Cerebellar cortex (tissue), 1 donor: ENCODE results near the gene HOXC9.

Experiments
- DNase-seq: peaks from one replicate; pipeline ENCODE4 v3.0.0-alpha.2; 2015; ENCODE audit warnings: low spot score

Gene HOXC9

GRCh38 chr12:54000116-54001114, at the start of gene HOXC9:
Gene HOXC9 (plus strand): TSS chr12:54000161. CDS start chr12:54000189, 28 bp downstream.
- DNase-seq = no peak

GRCh38 chr12:53950437-53950773, 49.6 kb upstream of the HOXC9 start:
- DNase-seq = peak; percentile 42

- DNase-seq = no peak
These were observed 49.0 kb upstream of the HOXC9 start for GRCh38 chr12:53950789-53951576.

GRCh38 chr12:53951577-53952334, 48.2 kb upstream of the HOXC9 start:
- no peak for DNase-seq

GRCh38 chr12:53952335-53952694, 47.6 kb upstream of the HOXC9 start:
- DNase-seq = no peak

- no peak for DNase-seq
These were observed 46.9 kb upstream of the HOXC9 start for GRCh38 chr12:53952871-53953734.

- DNase-seq = no peak
These were observed 45.9 kb upstream of the HOXC9 start for GRCh38 chr12:53953831-53954693.

- no peak for DNase-seq
These were observed 45.3 kb upstream of the HOXC9 start, which contains the start of gene HOXC12 for GRCh38 chr12:53954694-53955035. Gene HOXC12 (plus strand): TSS chr12:53954903. CDS start chr12:53954930, 27 bp downstream.

- DNase-seq = no peak
These were observed 44.8 kb upstream of the HOXC9 start for GRCh38 chr12:53955036-53955775.

GRCh38 chr12:53955776-53956250, 44.1 kb upstream of the HOXC9 start:
- no peak for DNase-seq

GRCh38 chr12:53956251-53956887, 43.6 kb upstream of the HOXC9 start:
- DNase-seq = no peak

GRCh38 chr12:53956914-53957536, 42.9 kb upstream of the HOXC9 start:
- no peak for DNase-seq

- no peak for DNase-seq
These were observed 41.8 kb upstream of the HOXC9 start for GRCh38 chr12:53958128-53958527.

GRCh38 chr12:53959314-53959713, 40.6 kb upstream of the HOXC9 start:
- DNase-seq = no peak

GRCh38 chr12:53960187-53961024, 39.6 kb upstream of the HOXC9 start:
- DNase-seq = no peak

GRCh38 chr12:53961025-53961761, 38.8 kb upstream of the HOXC9 start:
- no peak for DNase-seq

GRCh38 chr12:53963005-53963404, 37.0 kb upstream of the HOXC9 start:
- no peak for DNase-seq
